H1 (cell line): Measurements from ENCODE around the gene KCNN4. TPM values are rescaled to one million over a fixed set of nuclear protein-coding genes. Genes with fewer than 3 reads are reported as not detected.

Experiments used
- CTCF ChIA-PET: fragments of 300-600 bp; sonication (Branson Sonifier 250); formaldehyde crosslinking; loops from one replicate; lab custom pipeline; 2021; ENCODE audit not compliant: partially characterized antibody; lab: Charles Lee
- POLR2A ChIA-PET: fragments of 300-600 bp; sonication (Branson Sonifier 250); formaldehyde crosslinking; loops from one replicate; lab custom pipeline; 2021; ENCODE audit warnings: inconsistent platforms; ENCODE audit not compliant: partially characterized antibody; lab: Charles Lee
- DNase-seq, 2 experiments: peaks; one replicate each; pipeline versions ENCODE4 v3.0.0 to v3.0.0-alpha.2; 2010 to 2022; ENCODE audit warnings: low spot score in 2 of 2, low read depth in 1 of 2, mixed read lengths in 1 of 2
- FAIRE-seq: peaks from 2 replicates; lab custom pipeline; 2011; peaks lifted over from hg19 to GRCh38; lab: Jason Lieb, UNC
- H2AFZ ChIP-seq: 2 replicates; pipeline ENCODE4 v1.8.1; 2012; ENCODE audit warnings: low read length, inconsistent platforms
- H2AK5ac ChIP-seq: 2 replicates; pipeline ENCODE4 v1.6.1; 2013; ENCODE audit warnings: low read depth, low read length
- H2BK120ac ChIP-seq: replicated peaks from 2 replicates; pipeline ENCODE3; 2013; ENCODE audit warnings: low read depth, low read length, inconsistent platforms
- H2BK12ac ChIP-seq: 2 replicates; pipeline ENCODE4 v1.6.1; 2013; ENCODE audit warnings: low read depth, low read length
- H2BK15ac ChIP-seq: 2 replicates; pipeline ENCODE4 v1.6.1; 2013; ENCODE audit warnings: low read length
- H2BK20ac ChIP-seq: 2 replicates; pipeline ENCODE4 v1.6.1; 2013; ENCODE audit warnings: low read length
- H2BK5ac ChIP-seq: 2 replicates; pipeline ENCODE4 v1.6.1; 2013; ENCODE audit warnings: low read depth, low read length
- H3K14ac ChIP-seq: 2 replicates; pipeline ENCODE4 v1.6.1; 2013; ENCODE audit warnings: inconsistent platforms; ENCODE audit not compliant: insufficient read length
- H3K18ac ChIP-seq: 2 replicates; pipeline ENCODE4 v1.6.1; 2013; ENCODE audit warnings: low read length; ENCODE audit errors: extremely low read depth
- H3K23ac ChIP-seq: 2 replicates; pipeline ENCODE4 v1.6.1; 2013; ENCODE audit warnings: inconsistent platforms; ENCODE audit not compliant: insufficient read length
- H3K23me2 ChIP-seq: 2 replicates; pipeline ENCODE4 v1.6.1; 2013; ENCODE audit warnings: low read depth, low read length
- H3K27ac ChIP-seq: 2 replicates; pipeline ENCODE4 v1.6.1; 2011; ENCODE audit warnings: low read depth, low read length, inconsistent platforms
- H3K27me3 ChIP-seq, 4 experiments: replicated peaks in 1 of 4; 1 replicate in 1 of 4; 2 replicates in 3 of 4; pipeline versions ENCODE4 v1.6.1 to v1.8.1; 2011 to 2013; ENCODE audit warnings: low read length in 3 of 4, mild to moderate bottlenecking in 3 of 4, inconsistent platforms in 2 of 4, mixed read lengths in 2 of 4, moderate library complexity in 1 of 4; ENCODE audit not compliant: control insufficient read depth in 3 of 4, insufficient read depth in 3 of 4; ENCODE audit errors: extremely low read depth in 1 of 4
- H3K36me3 ChIP-seq, 4 experiments: 2 replicates each; pipeline versions ENCODE4 v1.6.1 to v1.8.1; 2011 to 2013; ENCODE audit warnings: mild to moderate bottlenecking in 4 of 4, low read length in 3 of 4, moderate library complexity in 2 of 4, control low read depth in 1 of 4, inconsistent platforms in 1 of 4; ENCODE audit not compliant: insufficient read depth in 4 of 4, control insufficient read depth in 2 of 4
- H3K4ac ChIP-seq: replicated peaks from 2 replicates; pipeline ENCODE3; 2013; ENCODE audit warnings: low read length, low read depth, mixed read lengths, inconsistent platforms; ENCODE audit not compliant: insufficient read length
- H3K4me1 ChIP-seq, 4 experiments: replicated peaks in 1 of 4; 1 replicate in 1 of 4; 2 replicates in 3 of 4; pipeline versions ENCODE4 v1.6.1 to v1.8.1; 2011 to 2013; ENCODE audit warnings: low read length in 3 of 4, inconsistent platforms in 2 of 4, mixed read lengths in 1 of 4; ENCODE audit not compliant: insufficient read depth in 4 of 4, control insufficient read depth in 3 of 4
- H3K4me2 ChIP-seq, 2 experiments: 2 replicates each; pipeline versions ENCODE4 v1.6.1 to v1.8.1; 2011 to 2013; ENCODE audit warnings: low read depth in 2 of 2, low read length in 2 of 2, control low read depth in 1 of 2, inconsistent platforms in 1 of 2, mild to moderate bottlenecking in 1 of 2; ENCODE audit not compliant: insufficient read depth in 1 of 2
- H3K4me3 ChIP-seq, 4 experiments: fragments of 200-600, 300-600 bp in 1 of 4; sonication (generic), shearing (Covaris generic), sonication (Bioruptor Twin) in 1 of 4; 2 replicates each; pipeline versions ENCODE4 v1.5.1 to v1.8.1; 2011 to 2016; ENCODE audit warnings: low read length in 4 of 4, low read depth in 3 of 4, control low read depth in 2 of 4, inconsistent platforms in 2 of 4, mild to moderate bottlenecking in 2 of 4, mixed read lengths in 1 of 4, moderate library complexity in 1 of 4; ENCODE audit not compliant: insufficient read depth in 2 of 4; ENCODE audit errors: extremely low read depth in 1 of 4
- H3K56ac ChIP-seq: replicated peaks from 2 replicates; pipeline ENCODE3; 2013; ENCODE audit warnings: low read depth, mild to moderate bottlenecking, mixed read lengths, low read length, inconsistent platforms; ENCODE audit not compliant: insufficient read length
- H3K79me1 ChIP-seq: 2 replicates; pipeline ENCODE4 v1.6.1; 2013; ENCODE audit warnings: low read depth, low read length, control low read depth
- H3K79me2 ChIP-seq, 2 experiments: 2 replicates each; pipeline versions ENCODE4 v1.6.1 to v1.8.1; 2012 to 2013; ENCODE audit warnings: low read length in 2 of 2, mild to moderate bottlenecking in 2 of 2, inconsistent platforms in 1 of 2; ENCODE audit not compliant: insufficient read depth in 2 of 2, control insufficient read depth in 1 of 2
- H3K9ac ChIP-seq, 4 experiments: replicated peaks in 1 of 4; 1 replicate in 1 of 4; 2 replicates in 3 of 4; pipeline versions ENCODE4 v1.6.1 to v1.8.1; 2011 to 2013; ENCODE audit warnings: low read depth in 3 of 4, low read length in 3 of 4, control low read depth in 2 of 4, mild to moderate bottlenecking in 2 of 4, moderate library complexity in 2 of 4, inconsistent platforms in 1 of 4; ENCODE audit errors: extremely low read depth in 1 of 4
- H3K9me3 ChIP-seq, 2 experiments: 2 replicates each; pipeline versions ENCODE4 v1.6.1 to v1.8.1; 2012 to 2013; ENCODE audit warnings: mild to moderate bottlenecking in 2 of 2, moderate library complexity in 2 of 2, control low read depth in 1 of 2, inconsistent platforms in 1 of 2, low read depth in 1 of 2, low read length in 1 of 2, mixed read lengths in 1 of 2; ENCODE audit not compliant: insufficient read depth in 2 of 2
- H4K20me1 ChIP-seq, 2 experiments: replicated peaks in 1 of 2; 2 replicates each; pipeline versions ENCODE3 to v1.8.1; 2011 to 2013; ENCODE audit warnings: inconsistent platforms in 2 of 2, low read length in 2 of 2, mild to moderate bottlenecking in 1 of 2; ENCODE audit not compliant: insufficient read depth in 2 of 2, control insufficient read depth in 1 of 2
- H4K5ac ChIP-seq: 2 replicates; pipeline ENCODE4 v1.6.1; 2013; ENCODE audit warnings: low read length, low read depth, mixed read lengths, inconsistent platforms; ENCODE audit not compliant: insufficient read length
- H4K8ac ChIP-seq: 2 replicates; pipeline ENCODE4 v1.8.0; 2013; ENCODE audit warnings: mild to moderate bottlenecking, moderate library complexity, low read length, inconsistent platforms; ENCODE audit not compliant: insufficient read depth; ENCODE audit errors: extremely low read depth
- H4K91ac ChIP-seq: replicated peaks from 2 replicates; pipeline ENCODE3; 2013; ENCODE audit warnings: low read length, mixed read lengths, inconsistent platforms; ENCODE audit not compliant: insufficient read length
- ZNF274 ChIP-seq: IDR thresholded peaks from 2 replicates; pipeline ENCODE4 v1.7.0; 2012; ENCODE audit warnings: low read length, borderline replicate concordance; ENCODE audit errors: extremely low read depth
- WGBS, 2 experiments: shearing (Covaris generic) in 1 of 2; methylation state at CpG; one replicate each; pipeline versions ENCODE4 v1.1.6 to v1.1.7; 2013 to 2015; ENCODE audit warnings: low lambda C conversion rate in 2 of 2, mixed read lengths in 2 of 2, inconsistent platforms in 1 of 2, low coverage in 1 of 2, missing lambda C conversion rate in 1 of 2; ENCODE audit not compliant: insufficient replicate concordance in 2 of 2, insufficient coverage in 1 of 2, insufficient read length in 1 of 2; ENCODE audit errors: extremely low coverage in 1 of 2, missing lambda C conversion rate in 1 of 2; 5-methylcytosine and 5-hydroxymethylcytosine counted together
- polyA plus RNA-seq, 7 experiments: library from polyadenylated mRNA; depleted of rRNA in 3 of 7; stranded (reverse) in 5 of 7; unstranded in 2 of 7; fragments of >200 nt in 5 of 7; fragments of 200-250 nt in 2 of 7; gene quantifications; 1 replicate in 5 of 7; 2 replicates in 1 of 7; 4 replicates in 1 of 7; pipeline versions ENCODE4 v1.2.1 to v1.2.3, GENCODE V29; 2011 to 2013; ENCODE audit warnings: missing spikeins in 2 of 7, mixed read lengths in 2 of 7
- total RNA-seq: library from RNA; stranded (reverse); fragmentation: NEBNext Ultra II Directional; extraction: Animal tissue kit (Norgen Biotek cat#: 25700); gene quantifications from 2 replicates; pipeline ENCODE4 v1.2.1, GENCODE V29; 2021
- TF ChIP-seq, protein P1 (sequence below), 3 experiments: IDR thresholded peaks; 1 replicate in 2 of 3; 2 replicates in 1 of 3; pipeline versions ENCODE4 v1.5.1 to v1.6.1; 2011; ENCODE audit warnings: low read length in 3 of 3, mild to moderate bottlenecking in 3 of 3, inconsistent platforms in 2 of 3, low read depth in 1 of 3, moderate library complexity in 1 of 3; ENCODE audit not compliant: insufficient read depth in 1 of 3; ENCODE audit errors: control extremely low read depth in 1 of 3

KCNN4 gene
- total and polyA plus RNA-seq, 2 of the 8 experiments (the other 6 are each of a cell fraction or from before 2014, with no cell fraction given) = 0.78 to 1.5 TPM

DNA sequence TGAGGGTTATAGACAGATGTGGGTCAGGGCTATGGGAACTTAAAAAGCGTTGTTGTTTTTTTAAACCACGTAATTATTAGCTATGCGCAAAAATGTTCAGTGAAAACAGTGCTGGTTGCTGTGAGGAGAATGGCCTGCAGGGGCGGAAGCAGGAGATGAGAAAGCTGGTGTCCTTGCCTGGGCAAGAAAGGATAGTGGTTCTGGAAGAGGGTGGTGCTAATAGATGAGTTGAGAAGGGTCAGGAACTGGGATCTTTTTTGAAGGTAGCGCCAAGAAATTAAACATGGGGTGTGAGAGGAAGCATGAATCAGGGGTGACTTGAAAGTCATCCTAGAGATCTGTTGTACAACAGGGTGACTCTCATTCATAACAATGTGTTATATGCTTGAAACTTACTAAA is 21.3 kb downstream of the KCNN4 start:
- no peak overlapping the region for H2BK20ac ChIP-seq

More for the DNA sequence above, 21.3 kb downstream of the KCNN4 start:
- H4K20me1 ChIP-seq = no peaks in the 10 kb centered on the region
- H3K14ac ChIP-seq = no peak overlapping the region
- no peak overlapping the region for H2AFZ ChIP-seq
- no peaks in the 10 kb centered on the region for H3K9me3 ChIP-seq
- H2BK5ac ChIP-seq = no peak overlapping the region
- no peak overlapping the region for H2AK5ac ChIP-seq
- H4K91ac ChIP-seq = no peak overlapping the region
- H3K36me3 ChIP-seq = no peaks in the 10 kb centered on the region
- no peak overlapping the region for H4K8ac ChIP-seq
- no peak overlapping the region for H3K56ac ChIP-seq
- WGBS, 2 experiments = 78% methylated on average over 5 of the region's 5 CpGs; no CpG with 5 or more reads in 1 of the 2 experiments
- H3K9ac ChIP-seq = no peak overlapping the region
- no peak overlapping the region for H2BK12ac ChIP-seq
- H3K4me3 ChIP-seq = no peak overlapping the region
- DNase-seq (no peak), FAIRE-seq (no peak)
- H3K4me2 ChIP-seq = no peak overlapping the region
- no peak overlapping the region for H4K5ac ChIP-seq
- TF ChIP-seq ZNF274 = no peak
- TF ChIP-seq, protein P1, sequence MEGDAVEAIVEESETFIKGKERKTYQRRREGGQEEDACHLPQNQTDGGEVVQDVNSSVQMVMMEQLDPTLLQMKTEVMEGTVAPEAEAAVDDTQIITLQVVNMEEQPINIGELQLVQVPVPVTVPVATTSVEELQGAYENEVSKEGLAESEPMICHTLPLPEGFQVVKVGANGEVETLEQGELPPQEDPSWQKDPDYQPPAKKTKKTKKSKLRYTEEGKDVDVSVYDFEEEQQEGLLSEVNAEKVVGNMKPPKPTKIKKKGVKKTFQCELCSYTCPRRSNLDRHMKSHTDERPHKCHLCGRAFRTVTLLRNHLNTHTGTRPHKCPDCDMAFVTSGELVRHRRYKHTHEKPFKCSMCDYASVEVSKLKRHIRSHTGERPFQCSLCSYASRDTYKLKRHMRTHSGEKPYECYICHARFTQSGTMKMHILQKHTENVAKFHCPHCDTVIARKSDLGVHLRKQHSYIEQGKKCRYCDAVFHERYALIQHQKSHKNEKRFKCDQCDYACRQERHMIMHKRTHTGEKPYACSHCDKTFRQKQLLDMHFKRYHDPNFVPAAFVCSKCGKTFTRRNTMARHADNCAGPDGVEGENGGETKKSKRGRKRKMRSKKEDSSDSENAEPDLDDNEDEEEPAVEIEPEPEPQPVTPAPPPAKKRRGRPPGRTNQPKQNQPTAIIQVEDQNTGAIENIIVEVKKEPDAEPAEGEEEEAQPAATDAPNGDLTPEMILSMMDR (IDR thresholded peaks at IDR 0.05; ENCODE audit: control extremely low read depth in 1 of 3, insufficient read depth in 1 of 3, low read depth in 1 of 3, low read length in 3 of 3) = peak; percentile 17 to 51 (median 50); a peak in 3 of 4 replicates
- no peak overlapping the region for H2BK15ac ChIP-seq
- no peak overlapping the region for H3K18ac ChIP-seq
- no peaks in the 10 kb centered on the region for H3K79me2 ChIP-seq
- H3K4ac ChIP-seq = no peak overlapping the region
- no peaks in the 10 kb centered on the region for H3K27me3 ChIP-seq
- ChIA-PET CTCF (interaction anchor here (0.6 to 30.4 kb wide), 8 partner anchors 8 to 647 kb away, joined by 3 to 703 read pairs (median 4); partner anchors contain the start of gene KCNN4), POLR2A (no interaction called here)
- H3K23ac ChIP-seq = no peak overlapping the region
- H3K23me2 ChIP-seq = peaks cover 4% of the 10 kb centered on the region; the same call in 1 of the 2 replicates
- H3K4me1 ChIP-seq = no peaks in the 10 kb centered on the region; a peak in 1 of 7 replicates
- no peak overlapping the region for H3K27ac ChIP-seq
- H3K79me1 ChIP-seq = no peaks in the 10 kb centered on the region; the same call in 1 of the 2 replicates
- no peak overlapping the region for H2BK120ac ChIP-seq
